Endothelial cell (in vitro differentiated cells): Measurements from ENCODE around the gene ERVH48-1. TPM values are rescaled to one million over a fixed set of nuclear protein-coding genes. Genes with fewer than 3 reads are reported as not detected.

ENCODE experiments used
- DNase-seq: peaks from one replicate; pipeline ENCODE4 v3.0.0; 2021; ENCODE audit warnings: low spot score
- H3K27ac Mint-ChIP-seq: one replicate; pipeline ENCODE4 v1.8.0; 2021; ENCODE audit warnings: mixed read lengths, inconsistent platforms; ENCODE audit not compliant: unreplicated experiment
- H3K27me3 Mint-ChIP-seq: one replicate; pipeline ENCODE4 v1.8.0; 2021; ENCODE audit warnings: mild to moderate bottlenecking, moderate library complexity, mixed read lengths, inconsistent platforms; ENCODE audit not compliant: unreplicated experiment
- H3K36me3 Mint-ChIP-seq: one replicate; pipeline ENCODE4 v1.8.0; 2021; ENCODE audit warnings: mild to moderate bottlenecking, low read depth, mixed read lengths, inconsistent platforms; ENCODE audit not compliant: unreplicated experiment
- H3K4me1 Mint-ChIP-seq: one replicate; pipeline ENCODE4 v1.8.0; 2021; ENCODE audit warnings: mild to moderate bottlenecking, mixed read lengths, inconsistent platforms; ENCODE audit not compliant: unreplicated experiment
- H3K4me3 Mint-ChIP-seq: one replicate; pipeline ENCODE4 v1.8.0; 2021; ENCODE audit warnings: mild to moderate bottlenecking, mixed read lengths, inconsistent platforms; ENCODE audit not compliant: unreplicated experiment
- H3K9me3 Mint-ChIP-seq: one replicate; pipeline ENCODE4 v1.8.0; 2021; ENCODE audit warnings: mixed read lengths, inconsistent platforms; ENCODE audit not compliant: unreplicated experiment
- microRNA-seq: library from miRNA; unstranded; fragments of <30 nt; microRNA quantifications from one replicate; pipeline ENCODE4, GENCODE V29; 2020; ENCODE audit not compliant: unreplicated experiment
- total RNA-seq: library from RNA; stranded (reverse); fragmentation: NEBNext Ultra II Directional; extraction: Animal tissue kit (Norgen Biotek cat#: 25700); gene quantifications from one replicate; pipeline ENCODE4 v1.2.1, GENCODE V29; 2021; ENCODE audit not compliant: unreplicated experiment
- TF ChIP-seq, protein P1 (sequence below): fragments of 200-600 bp; sonication (generic); IDR thresholded peaks from one replicate; pipeline ENCODE4 v1.5.0; 2021; ENCODE audit warnings: antibody characterized with exemption; ENCODE audit not compliant: unreplicated experiment

The ERVH48-1 gene
- total RNA-seq, 1 donor from 2014 or later: 20.5 TPM

DNA sequence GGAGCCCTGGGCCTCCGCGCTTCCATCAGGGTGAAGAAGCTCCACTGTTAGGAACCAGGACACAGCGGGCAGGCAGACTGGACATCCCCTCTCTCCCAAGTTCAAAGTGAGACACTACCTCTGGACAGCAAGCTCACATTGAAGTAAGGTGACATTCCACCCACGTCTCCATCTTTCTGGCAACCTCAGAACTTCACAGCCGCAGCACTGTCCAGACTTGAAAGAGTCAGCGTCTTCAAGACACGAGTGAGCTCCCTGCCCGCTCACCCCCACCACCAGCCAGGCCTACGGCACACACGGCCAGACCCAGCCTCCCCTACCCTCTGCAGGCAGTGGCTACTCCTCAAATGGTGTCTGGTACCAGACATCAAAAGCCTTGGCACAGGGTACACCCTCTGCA is 57.2 kb downstream of the ERVH48-1 start:
- Mint-ChIP-seq H3K4me1 (peaks cover 4% of the 10 kb centered on the region), H3K9me3 (no peaks in the 10 kb centered on the region), H3K4me3 (no peak overlapping the region), H3K27me3 (peaks cover 10% of the 10 kb centered on the region), H3K27ac (no peak overlapping the region), H3K36me3 (peaks cover 34% of the 10 kb centered on the region)
- TF ChIP-seq, protein P1, sequence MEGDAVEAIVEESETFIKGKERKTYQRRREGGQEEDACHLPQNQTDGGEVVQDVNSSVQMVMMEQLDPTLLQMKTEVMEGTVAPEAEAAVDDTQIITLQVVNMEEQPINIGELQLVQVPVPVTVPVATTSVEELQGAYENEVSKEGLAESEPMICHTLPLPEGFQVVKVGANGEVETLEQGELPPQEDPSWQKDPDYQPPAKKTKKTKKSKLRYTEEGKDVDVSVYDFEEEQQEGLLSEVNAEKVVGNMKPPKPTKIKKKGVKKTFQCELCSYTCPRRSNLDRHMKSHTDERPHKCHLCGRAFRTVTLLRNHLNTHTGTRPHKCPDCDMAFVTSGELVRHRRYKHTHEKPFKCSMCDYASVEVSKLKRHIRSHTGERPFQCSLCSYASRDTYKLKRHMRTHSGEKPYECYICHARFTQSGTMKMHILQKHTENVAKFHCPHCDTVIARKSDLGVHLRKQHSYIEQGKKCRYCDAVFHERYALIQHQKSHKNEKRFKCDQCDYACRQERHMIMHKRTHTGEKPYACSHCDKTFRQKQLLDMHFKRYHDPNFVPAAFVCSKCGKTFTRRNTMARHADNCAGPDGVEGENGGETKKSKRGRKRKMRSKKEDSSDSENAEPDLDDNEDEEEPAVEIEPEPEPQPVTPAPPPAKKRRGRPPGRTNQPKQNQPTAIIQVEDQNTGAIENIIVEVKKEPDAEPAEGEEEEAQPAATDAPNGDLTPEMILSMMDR: no peak
- no peak for DNase-seq

Small RNAs within 50 kb of the gene (microRNA-seq; reads per million reads assigned to microRNA genes)
- not detected for gene MIR5692B

Other genes with a start within 250 kb of the ERVH48-1 start
- 14.3 TPM for gene WDR4, start 46.1 kb downstream of the ERVH48-1 start, total RNA-seq
- gene NDUFV3, start 32.3 kb downstream of the ERVH48-1 start, total RNA-seq: 28.1 TPM
- 8.2 TPM for gene PKNOX1, start 48.9 kb upstream of the ERVH48-1 start, total RNA-seq
- gene CBS, start 150.2 kb upstream of the ERVH48-1 start, total RNA-seq: 91.1 TPM
- 28.6 TPM for gene U2AF1, start 181.9 kb upstream of the ERVH48-1 start, total RNA-seq
- not detected for gene CRYAA, start 243.4 kb upstream of the ERVH48-1 start, total RNA-seq